DMS114 treated with DMSO at 0.1 percent for 48 hours (cell line): ENCODE results near the gene SLC6A5.

ENCODE experiments used
- DNase-seq: peaks from one replicate; lab custom pipeline; 2025; ENCODE audit not compliant: unreplicated experiment; lab: John Stamatoyannopoulos, UW

Gene SLC6A5

GRCh38 chr11:20596205-20597153 lies 2.9 kb upstream of the SLC6A5 start:
- DNase-seq: no peak

GRCh38 chr11:20597154-20597679 lies 2.2 kb upstream of the SLC6A5 start:
- no peak for DNase-seq

DNA sequence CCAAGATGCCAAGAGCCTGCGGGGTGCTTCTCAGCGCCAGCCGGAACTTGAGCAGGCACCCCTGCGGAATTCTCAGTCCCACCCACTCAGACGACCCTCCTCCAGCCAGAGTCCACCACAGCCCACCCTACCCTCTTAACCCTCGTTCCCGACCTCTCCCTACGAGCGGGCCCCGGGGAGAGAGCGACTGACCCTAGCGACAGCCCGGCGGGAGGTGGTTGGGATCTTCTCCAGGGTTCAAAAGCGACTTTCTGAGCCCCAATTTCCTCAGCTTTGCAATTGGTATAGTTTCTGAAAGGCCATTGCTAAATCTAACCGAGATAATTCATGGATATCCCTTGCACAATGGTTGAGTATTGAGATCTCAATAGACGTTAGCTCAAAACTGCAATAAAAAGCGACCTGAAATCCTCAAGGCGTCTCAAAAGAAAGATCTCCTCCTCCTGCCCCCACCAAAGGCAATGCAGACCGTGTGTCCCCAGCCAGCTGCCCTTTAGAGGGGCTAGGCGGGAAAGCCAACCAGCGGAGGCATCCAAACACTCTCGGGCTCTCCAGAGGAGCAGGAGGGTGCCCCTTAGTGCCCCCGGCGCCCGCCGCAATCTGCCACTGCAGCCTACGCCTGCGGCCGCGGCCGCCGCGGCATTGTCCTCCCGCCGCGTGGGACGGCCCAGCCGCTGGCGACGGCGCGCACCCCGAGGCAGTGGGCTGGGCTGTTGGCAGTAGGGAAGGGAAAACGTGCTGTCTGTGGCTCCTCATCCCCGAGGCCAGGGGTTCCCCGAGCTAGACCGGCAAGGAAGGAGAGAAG lies 1.5 kb upstream of the SLC6A5 start:
- no peak for DNase-seq

GRCh38 chr11:20598492-20598891 lies 916 bp upstream of the SLC6A5 start:
- DNase-seq: no peak

DNA sequence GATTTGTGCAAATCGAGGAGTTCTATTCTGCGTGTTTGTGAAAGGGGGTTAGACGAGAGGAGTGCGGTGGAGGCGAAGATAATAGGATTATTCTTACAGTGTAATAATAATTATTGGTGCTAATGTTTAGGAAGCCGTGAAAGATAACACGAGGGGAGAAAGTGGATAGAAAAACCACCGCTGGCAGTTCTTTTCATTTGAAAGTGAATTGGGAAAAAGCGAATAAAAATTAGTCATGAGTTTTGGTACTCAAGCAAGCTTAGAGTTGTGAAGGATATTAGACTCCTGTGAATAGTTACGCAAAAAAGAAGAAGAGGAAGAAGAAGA lies 575 bp downstream of the SLC6A5 start:
- no peak for DNase-seq

DNA sequence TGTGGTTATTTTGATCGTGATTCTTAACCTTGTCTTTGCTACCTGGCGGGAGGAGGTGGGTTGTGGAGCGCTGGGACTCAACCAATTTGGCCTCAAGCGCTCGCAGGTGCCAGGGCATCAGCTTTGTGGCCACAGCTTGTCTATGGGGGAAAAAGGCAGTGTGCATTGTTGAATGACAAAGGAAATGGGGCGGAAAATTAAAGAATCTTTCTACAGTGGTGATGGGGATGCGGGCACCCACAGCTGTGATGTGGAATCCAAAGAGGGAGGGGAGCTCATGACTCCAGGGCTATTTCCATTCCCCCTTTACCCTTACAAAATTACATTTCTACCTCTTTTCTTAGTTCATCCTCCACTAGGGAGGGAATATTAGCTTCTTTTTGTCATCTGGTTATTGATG lies 1.1 kb downstream of the SLC6A5 start:
- DNase-seq: no peak

DNA sequence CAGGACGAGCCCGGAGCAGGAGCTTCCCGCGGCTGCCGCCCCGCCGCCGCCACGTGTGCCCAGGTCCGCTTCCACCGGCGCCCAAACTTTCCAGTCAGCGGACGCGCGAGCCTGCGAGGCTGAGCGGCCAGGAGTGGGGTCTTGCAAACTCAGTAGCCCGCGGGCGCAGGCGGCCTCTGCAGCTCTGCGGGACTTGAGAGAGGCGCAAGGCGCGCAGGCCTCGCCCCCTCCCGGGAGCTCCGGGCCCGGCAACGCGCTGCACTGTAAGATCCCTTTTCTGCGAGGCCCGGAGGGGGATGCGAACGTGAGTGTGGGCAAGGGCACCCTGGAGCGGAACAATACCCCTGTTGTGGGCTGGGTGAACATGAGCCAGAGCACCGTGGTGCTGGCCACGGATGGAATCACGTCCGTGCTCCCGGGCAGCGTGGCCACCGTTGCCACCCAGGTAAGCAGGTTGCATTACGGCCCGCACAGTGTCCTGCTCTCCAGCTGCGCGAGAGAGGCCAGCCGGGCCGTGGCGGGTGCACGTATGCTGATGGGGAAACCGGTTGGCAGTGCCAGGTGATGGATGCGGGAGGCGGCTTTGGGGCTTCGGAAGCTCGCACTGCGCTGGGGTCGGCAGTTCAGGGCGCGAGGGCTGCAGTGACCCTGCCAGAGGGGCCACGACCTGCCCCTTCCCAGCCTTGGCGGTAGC lies 2.0 kb downstream of the SLC6A5 start:
- DNase-seq: no peak

DNA sequence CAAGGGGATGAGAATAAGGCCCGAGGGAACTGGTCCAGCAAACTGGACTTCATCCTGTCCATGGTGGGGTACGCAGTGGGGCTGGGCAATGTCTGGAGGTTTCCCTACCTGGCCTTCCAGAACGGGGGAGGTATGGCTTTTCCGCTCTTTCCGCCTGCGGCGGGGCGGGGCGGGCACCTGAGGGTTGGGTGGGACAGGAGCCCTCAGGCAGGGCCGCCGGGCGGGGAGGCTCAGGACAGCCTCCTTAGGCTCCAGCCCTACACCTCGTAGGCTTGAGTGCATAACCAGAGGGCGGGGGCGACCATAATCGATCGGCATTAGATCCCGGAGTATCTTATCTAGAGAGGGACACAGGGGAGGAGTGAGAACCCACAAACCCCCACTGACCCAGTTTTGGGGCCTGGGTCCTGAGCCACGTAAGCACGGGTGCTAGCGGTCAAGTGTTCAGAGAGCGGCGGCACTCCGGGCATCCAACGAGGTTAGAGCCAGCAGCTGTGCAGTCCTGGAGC lies 4.9 kb downstream of the SLC6A5 start:
- DNase-seq: no peak

DNA sequence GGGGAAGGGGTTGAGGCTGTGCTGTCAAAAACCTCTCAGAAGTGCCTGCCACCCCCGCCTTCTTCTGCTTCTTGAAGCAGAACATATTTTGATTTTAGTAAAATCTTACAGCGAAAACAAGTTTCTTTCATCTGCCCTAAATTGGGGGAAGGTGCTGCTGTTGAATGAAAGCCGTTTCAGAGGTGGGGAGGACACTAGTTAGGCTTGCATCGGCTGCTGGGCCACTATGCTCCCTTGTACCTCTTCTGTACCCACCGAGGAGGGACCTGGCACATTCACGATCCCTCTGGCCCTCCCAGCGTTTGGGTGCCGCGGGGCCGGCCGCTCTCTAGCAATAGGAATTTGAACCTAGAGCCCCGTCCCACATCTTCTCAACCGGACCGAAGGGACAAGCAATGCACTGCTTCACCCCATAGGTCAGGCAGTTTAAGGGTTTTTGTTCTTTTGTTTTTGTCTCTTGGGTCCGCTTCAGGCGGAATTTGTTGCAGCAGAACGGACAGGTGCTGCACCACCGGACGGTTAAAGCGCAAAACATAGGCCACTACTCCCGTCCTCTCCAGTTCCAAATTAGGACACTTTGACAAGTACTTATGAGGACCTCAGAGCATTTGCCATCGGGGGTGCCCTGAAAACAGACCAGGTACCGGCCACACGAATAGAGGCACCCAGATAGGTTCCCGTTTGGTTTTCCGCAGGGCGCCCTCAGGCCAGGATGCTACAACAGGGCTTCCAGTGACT lies 5.6 kb downstream of the SLC6A5 start:
- no peak for DNase-seq

- no peak for DNase-seq
Observed at GRCh38 chr11:20605602-20606091, 6.2 kb downstream of the SLC6A5 start.

- DNase-seq: no peak
Observed at GRCh38 chr11:20608934-20609333, 9.5 kb downstream of the SLC6A5 start.

- peak; percentile 15 for DNase-seq
Observed at GRCh38 chr11:20609727-20610707, 10.6 kb downstream of the SLC6A5 start.

DNA sequence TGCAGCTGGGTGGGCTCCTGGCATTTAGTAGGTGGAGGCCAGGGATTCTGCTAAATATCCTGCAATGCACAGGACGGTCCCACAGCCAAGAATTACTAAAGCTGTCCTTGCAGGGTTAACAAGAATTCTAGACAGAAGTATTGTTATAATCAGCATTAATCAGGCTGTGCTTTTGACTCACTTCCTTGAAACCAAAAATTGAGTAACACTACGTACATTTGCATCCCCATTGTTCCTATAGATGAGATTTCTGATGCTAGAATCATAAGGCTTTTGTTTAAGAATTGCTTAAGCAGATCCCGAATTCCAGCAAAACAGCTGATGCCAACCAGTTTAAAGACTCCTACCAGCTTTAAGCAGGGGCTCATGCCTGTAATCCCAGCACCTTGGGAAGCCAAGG lies 11.4 kb downstream of the SLC6A5 start:
- DNase-seq: no peak

GRCh38 chr11:20611445-20611844 lies 12.0 kb downstream of the SLC6A5 start:
- DNase-seq: no peak

DNA sequence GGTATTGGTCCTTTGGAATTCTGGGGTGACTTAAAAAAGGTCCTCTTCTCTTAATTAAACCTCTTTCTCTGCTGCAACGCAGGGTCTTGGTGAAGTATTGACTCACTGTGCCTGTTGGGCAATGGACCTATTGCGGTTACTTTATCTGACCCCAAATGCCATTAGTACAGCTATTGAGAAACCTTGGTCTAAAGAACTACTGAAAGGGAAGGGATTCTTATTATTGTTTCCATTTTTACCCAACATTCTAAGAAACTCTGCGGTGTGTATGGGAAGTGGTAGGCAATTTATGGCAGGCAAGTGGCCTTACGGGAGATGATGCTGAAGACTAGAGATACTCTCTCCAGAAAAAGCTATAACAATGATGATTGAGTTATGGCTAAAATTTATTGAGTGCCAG lies 12.5 kb downstream of the SLC6A5 start:
- DNase-seq: no peak

DNA sequence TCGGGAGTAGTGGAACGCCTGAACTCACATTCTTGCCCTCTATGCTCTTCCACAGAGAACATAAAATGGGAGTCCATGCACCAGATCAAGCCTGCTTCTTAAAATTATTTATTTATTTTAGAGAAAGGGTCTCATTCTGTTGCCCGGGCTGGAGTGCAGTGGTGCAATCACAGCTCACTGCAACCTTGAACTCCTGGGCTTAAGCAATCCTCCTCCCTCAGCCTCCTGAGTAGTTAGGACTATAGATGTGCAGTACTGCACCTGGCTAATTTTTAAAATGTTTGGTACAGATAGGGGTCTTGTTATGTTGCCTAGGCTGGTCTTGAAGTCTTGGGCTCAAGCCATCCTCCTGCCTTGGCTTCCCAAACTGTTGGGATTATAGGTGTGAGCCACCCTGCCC lies 13.0 kb downstream of the SLC6A5 start:
- DNase-seq: no peak

DNA sequence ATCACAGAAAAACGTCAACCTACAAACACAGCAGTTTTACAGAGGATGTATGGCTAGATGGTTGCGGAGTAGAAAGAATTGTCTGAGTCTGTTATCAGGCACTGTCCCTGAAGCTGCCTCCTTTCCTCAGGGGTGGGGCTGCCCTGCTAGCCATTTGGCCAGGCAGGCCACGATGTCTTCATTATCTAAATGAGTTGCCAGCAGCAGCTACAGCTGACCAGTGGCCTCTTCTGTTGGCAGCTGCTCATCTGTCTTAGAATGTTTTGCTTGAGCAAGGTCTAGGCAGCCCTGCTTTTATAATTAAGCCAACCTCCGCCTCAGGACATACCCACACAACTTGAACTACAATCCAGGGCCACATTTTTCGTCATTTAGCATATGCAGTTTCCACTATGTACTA lies 17.5 kb downstream of the SLC6A5 start:
- DNase-seq: no peak

GRCh38 chr11:20617346-20618005 lies 18.1 kb downstream of the SLC6A5 start:
- no peak for DNase-seq

- no peak for DNase-seq
Observed at GRCh38 chr11:20618083-20618482, 18.7 kb downstream of the SLC6A5 start.
